ENCODE results near the gene PPP6R3. TPM values are rescaled to one million over a fixed set of nuclear protein-coding genes. Genes with fewer than 3 reads are reported as not detected.
"Not testable (repeated sequence)": the region's sequence is repeated elsewhere in the genome, so short reads cannot be mapped to it uniquely, and the experiment has no call there.

The PPP6R3 gene
- total and polyA plus RNA-seq, 5 experiments from 2014 or later, result 44.0 to 169 (median 46.6) TPM

- DNase-seq, result no peak
- Mint-ChIP-seq H3K9me3 (peaks cover 0 to 19% (median 8%) of the 10 kb centered on the region in 9 donors), H3K4me1 (peaks cover 0 to 2% (median 0%) of the 10 kb centered on the region in 4 donors), H3K27me3 (no peaks in the 10 kb centered on the region), H3K4me3 (no peak overlapping the region), H3K36me3 (peaks cover 11 to 18% (median 13%) of the 10 kb centered on the region in 3 donors), H3K27ac (no peak overlapping the region)
- no peak for ATAC-seq
- POLR2A ChIA-PET, result no interaction called here
Measured at GRCh38 chr11:68424981-68425865, 35.3 kb upstream of the PPP6R3 start.

GRCh38 chr11:68425866-68426380 lies 34.6 kb upstream of the PPP6R3 start:
- Mint-ChIP-seq H3K4me3 (no peak overlapping the region), H3K27me3 (no peaks in the 10 kb centered on the region), H3K27ac (no peak overlapping the region), H3K36me3 (peaks cover 16 to 24% (median 19%) of the 10 kb centered on the region in 3 donors), H3K9me3 (peaks cover 0 to 25% (median 12%) of the 10 kb centered on the region in 9 donors), H3K4me1 (peaks cover 0 to 2% (median 0%) of the 10 kb centered on the region in 4 donors)
- POLR2A ChIA-PET, result no interaction called here
- ATAC-seq, result no peak
- DNase-seq, result no peak

- ATAC-seq (no peak), DNase-seq (no peak)
- peaks cover 0 to 26% (median 12%) of the 10 kb centered on the region in 9 donors for H3K9me3 Mint-ChIP-seq
- no peaks in the 10 kb centered on the region for H3K27me3 Mint-ChIP-seq
- H3K27ac Mint-ChIP-seq, result no peak overlapping the region
- H3K4me1 Mint-ChIP-seq, result peaks cover 0 to 1% (median 0%) of the 10 kb centered on the region in 4 donors
- no peak overlapping the region for H3K4me3 Mint-ChIP-seq
- POLR2A ChIA-PET, result no interaction called here
- H3K36me3 Mint-ChIP-seq, result peaks cover 16 to 24% (median 19%) of the 10 kb centered on the region in 3 donors
Measured at GRCh38 chr11:68429661-68430060, 30.9 kb upstream of the PPP6R3 start.

GRCh38 chr11:68430384-68430783 lies 30.2 kb upstream of the PPP6R3 start:
- peaks cover 16 to 21% (median 19%) of the 10 kb centered on the region in 3 donors for H3K36me3 Mint-ChIP-seq
- H3K27me3 Mint-ChIP-seq, result no peaks in the 10 kb centered on the region
- H3K9me3 Mint-ChIP-seq, result peaks cover 0 to 26% (median 12%) of the 10 kb centered on the region in 9 donors
- POLR2A ChIA-PET, result no interaction called here
- H3K4me1 Mint-ChIP-seq, result peaks cover 0 to 1% (median 0%) of the 10 kb centered on the region in 4 donors
- ATAC-seq, result no peak
- no peak overlapping the region for H3K27ac Mint-ChIP-seq
- no peak overlapping the region for H3K4me3 Mint-ChIP-seq
- DNase-seq, result no peak

- Mint-ChIP-seq H3K27me3 (no peaks in the 10 kb centered on the region), H3K4me1 (peaks cover 0 to 1% (median 0%) of the 10 kb centered on the region in 4 donors), H3K4me3 (no peak overlapping the region), H3K27ac (no peak overlapping the region), H3K9me3 (peaks cover 0 to 26% (median 12%) of the 10 kb centered on the region in 9 donors), H3K36me3 (peaks cover 16 to 21% (median 19%) of the 10 kb centered on the region in 3 donors)
- POLR2A ChIA-PET, result no interaction called here
- no peak for ATAC-seq
- no peak for DNase-seq
Measured at GRCh38 chr11:68430801-68431200, 29.8 kb upstream of the PPP6R3 start.

- Mint-ChIP-seq H3K4me1 (peaks cover 0 to 1% (median 0%) of the 10 kb centered on the region in 4 donors), H3K9me3 (peaks cover 0 to 26% (median 12%) of the 10 kb centered on the region in 9 donors), H3K36me3 (peaks cover 16 to 19% (median 17%) of the 10 kb centered on the region in 3 donors), H3K4me3 (no peak overlapping the region), H3K27ac (peak overlapping the region in 2 of 10 donors; percentile 59 to 68), H3K27me3 (no peaks in the 10 kb centered on the region)
- ATAC-seq (no peak), DNase-seq (no peak)
- POLR2A ChIA-PET, result no interaction called here
Measured at GRCh38 chr11:68431984-68432645, 28.4 kb upstream of the PPP6R3 start.

GRCh38 chr11:68432874-68433273 lies 27.7 kb upstream of the PPP6R3 start:
- H3K4me3 Mint-ChIP-seq, result no peak overlapping the region
- POLR2A ChIA-PET, result no interaction called here
- peaks cover 0 to 4% (median 1%) of the 10 kb centered on the region in 4 donors for H3K4me1 Mint-ChIP-seq
- H3K27me3 Mint-ChIP-seq, result no peaks in the 10 kb centered on the region
- ATAC-seq, result no peak
- H3K27ac Mint-ChIP-seq, result no peak overlapping the region
- no peak for DNase-seq
- H3K9me3 Mint-ChIP-seq, result peaks cover 0 to 26% (median 12%) of the 10 kb centered on the region in 9 donors
- peaks cover 16 to 19% (median 17%) of the 10 kb centered on the region in 3 donors for H3K36me3 Mint-ChIP-seq

GRCh38 chr11:68433541-68433940 lies 27.0 kb upstream of the PPP6R3 start:
- no peak overlapping the region for H3K4me3 Mint-ChIP-seq
- POLR2A ChIA-PET, result no interaction called here
- H3K4me1 Mint-ChIP-seq, result peaks cover 0 to 4% (median 1%) of the 10 kb centered on the region in 4 donors
- ATAC-seq, result no peak
- H3K36me3 Mint-ChIP-seq, result peaks cover 15 to 16% (median 16%) of the 10 kb centered on the region in 3 donors
- no peaks in the 10 kb centered on the region for H3K27me3 Mint-ChIP-seq
- no peak for DNase-seq
- H3K27ac Mint-ChIP-seq, result no peak overlapping the region
- peaks cover 0 to 24% (median 12%) of the 10 kb centered on the region in 9 donors for H3K9me3 Mint-ChIP-seq

GRCh38 chr11:68434159-68434558 lies 26.4 kb upstream of the PPP6R3 start:
- H3K27ac Mint-ChIP-seq, POLR2A ChIA-PET, H3K4me3 Mint-ChIP-seq, H3K4me1 Mint-ChIP-seq, ATAC-seq, DNase-seq, H3K27me3 Mint-ChIP-seq: not testable (repeated sequence)
- Mint-ChIP-seq H3K36me3 (peaks cover 12 to 14% (median 14%) of the 10 kb centered on the region in 3 donors), H3K9me3 (peaks cover 0 to 18% (median 12%) of the 10 kb centered on the region in 9 donors)

GRCh38 chr11:68436162-68436888 lies 24.2 kb upstream of the PPP6R3 start:
- Mint-ChIP-seq H3K27ac (peak overlapping the region in 1 of 10 donors; percentile 19), H3K36me3 (no peaks in the 10 kb centered on the region), H3K4me1 (peaks cover 0 to 7% (median 3%) of the 10 kb centered on the region in 4 donors), H3K27me3 (no peaks in the 10 kb centered on the region), H3K9me3 (peaks cover 0 to 2% (median 0%) of the 10 kb centered on the region in 9 donors), H3K4me3 (no peak overlapping the region)
- no peak for ATAC-seq
- POLR2A ChIA-PET, result no interaction called here
- DNase-seq, result no peak

GRCh38 chr11:68436985-68437926 lies 23.3 kb upstream of the PPP6R3 start:
- no peaks in the 10 kb centered on the region for H3K36me3 Mint-ChIP-seq
- peaks cover 0 to 16% (median 3%) of the 10 kb centered on the region in 4 donors for H3K4me1 Mint-ChIP-seq
- POLR2A ChIA-PET, result no interaction called here
- no peaks in the 10 kb centered on the region for H3K9me3 Mint-ChIP-seq
- no peak for DNase-seq
- H3K27ac Mint-ChIP-seq, result no peak overlapping the region
- H3K27me3 Mint-ChIP-seq, result no peaks in the 10 kb centered on the region
- ATAC-seq, result no peak
- H3K4me3 Mint-ChIP-seq, result no peak overlapping the region

Measured in naive thymus-derived CD8-positive, alpha-beta T cell (primary cell).